ENCODE results near the gene HLA-DMA.

HLA-DMA gene

DNA sequence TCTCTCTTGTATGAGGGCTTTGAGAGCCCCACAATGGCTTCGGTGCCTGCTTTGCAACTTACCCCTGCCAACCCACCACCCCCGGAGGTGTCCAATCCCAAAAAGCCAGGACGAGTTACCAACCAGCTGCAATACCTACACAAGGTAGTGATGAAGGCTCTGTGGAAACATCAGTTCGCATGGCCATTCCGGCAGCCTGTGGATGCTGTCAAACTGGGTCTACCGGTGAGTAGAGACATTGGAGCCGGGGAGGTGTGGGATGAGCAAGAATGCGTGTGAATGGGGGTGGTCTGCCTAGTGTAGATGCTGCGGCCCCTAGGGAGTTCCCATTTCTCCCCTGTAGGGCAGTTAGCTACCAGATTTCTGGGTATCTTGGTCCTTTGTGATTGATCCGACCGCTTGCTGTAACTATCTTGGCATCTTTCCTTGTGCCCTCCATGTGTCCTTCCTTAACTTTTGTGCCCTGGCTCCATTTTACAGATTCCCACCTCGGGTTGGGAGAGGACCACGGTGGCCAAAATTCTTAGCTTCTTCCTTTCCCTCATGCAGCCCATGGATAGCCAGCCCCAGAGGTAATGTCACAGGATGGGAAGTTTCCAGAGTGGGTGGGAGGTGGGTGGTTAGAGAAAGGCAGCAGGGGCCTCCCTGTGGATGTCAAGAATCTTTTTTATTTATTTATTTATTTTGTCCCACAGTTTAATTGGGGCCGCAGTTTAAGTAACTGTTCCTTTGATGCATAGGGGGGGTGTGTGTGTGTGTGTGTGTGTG is 21.8 kb upstream of the HLA-DMA start:
- FAIRE-seq (no peak), DNase-seq (ENCODE audit: low spot score) (no peak)

DNA sequence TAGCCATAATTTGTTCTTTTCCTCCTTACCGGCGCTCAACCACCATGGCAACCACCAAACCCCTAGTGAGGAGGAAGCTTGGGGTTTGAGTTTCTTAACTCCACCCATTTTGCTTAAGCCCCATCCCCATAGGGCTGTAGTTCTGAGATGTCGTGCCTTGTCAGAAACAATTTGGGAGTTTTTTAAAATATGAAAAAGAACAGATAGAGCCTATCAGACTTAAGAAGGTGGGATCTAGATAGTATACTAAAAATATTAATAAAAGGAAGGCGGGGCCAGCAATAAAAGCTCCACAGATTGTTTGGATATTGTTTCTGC is 21.1 kb upstream of the HLA-DMA start:
- no peak for DNase-seq (ENCODE audit: low spot score)
- FAIRE-seq: no peak

DNA sequence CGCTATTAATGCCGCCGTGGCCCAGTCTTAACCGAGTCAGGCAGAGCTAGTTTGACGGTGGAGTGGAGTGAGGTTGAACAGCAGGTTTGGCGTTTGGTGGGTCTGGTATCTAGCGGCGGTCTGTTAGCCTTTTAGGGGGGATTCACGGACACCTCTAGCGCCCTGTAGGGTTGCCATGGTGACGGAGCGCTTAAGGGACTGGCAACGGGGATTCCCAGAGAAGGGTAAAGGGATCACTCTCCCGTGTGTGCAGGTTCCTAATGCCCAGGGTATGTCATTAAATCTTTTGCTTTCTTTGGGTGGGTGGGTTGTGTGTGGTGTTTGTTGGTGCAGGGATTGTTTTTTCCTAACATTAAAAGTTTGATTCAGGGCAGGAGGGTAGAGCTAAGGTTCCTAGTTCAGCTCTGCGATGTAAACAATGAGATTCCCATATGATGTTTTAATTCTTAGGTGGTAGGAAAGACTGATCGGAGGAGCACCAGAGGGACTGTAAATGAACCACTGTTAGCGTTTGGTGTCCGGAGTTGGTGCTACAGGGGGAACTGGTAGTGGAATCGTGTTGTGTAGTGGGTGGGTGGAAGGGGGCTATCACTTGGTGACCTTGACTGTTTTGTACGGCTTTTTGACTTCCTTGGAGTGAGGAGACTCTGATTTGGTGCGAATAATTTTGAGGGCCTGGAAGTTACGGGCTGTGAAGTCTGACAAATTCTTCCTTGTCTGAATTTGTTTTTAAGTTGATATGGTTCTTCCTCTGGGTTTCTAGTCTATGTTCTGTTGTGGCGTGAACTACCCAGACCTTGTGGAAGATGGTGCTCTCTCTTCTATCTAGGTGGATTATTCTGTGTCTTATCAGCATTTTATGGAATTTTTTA is 20.5 kb upstream of the HLA-DMA start:
- FAIRE-seq: no peak

DNA sequence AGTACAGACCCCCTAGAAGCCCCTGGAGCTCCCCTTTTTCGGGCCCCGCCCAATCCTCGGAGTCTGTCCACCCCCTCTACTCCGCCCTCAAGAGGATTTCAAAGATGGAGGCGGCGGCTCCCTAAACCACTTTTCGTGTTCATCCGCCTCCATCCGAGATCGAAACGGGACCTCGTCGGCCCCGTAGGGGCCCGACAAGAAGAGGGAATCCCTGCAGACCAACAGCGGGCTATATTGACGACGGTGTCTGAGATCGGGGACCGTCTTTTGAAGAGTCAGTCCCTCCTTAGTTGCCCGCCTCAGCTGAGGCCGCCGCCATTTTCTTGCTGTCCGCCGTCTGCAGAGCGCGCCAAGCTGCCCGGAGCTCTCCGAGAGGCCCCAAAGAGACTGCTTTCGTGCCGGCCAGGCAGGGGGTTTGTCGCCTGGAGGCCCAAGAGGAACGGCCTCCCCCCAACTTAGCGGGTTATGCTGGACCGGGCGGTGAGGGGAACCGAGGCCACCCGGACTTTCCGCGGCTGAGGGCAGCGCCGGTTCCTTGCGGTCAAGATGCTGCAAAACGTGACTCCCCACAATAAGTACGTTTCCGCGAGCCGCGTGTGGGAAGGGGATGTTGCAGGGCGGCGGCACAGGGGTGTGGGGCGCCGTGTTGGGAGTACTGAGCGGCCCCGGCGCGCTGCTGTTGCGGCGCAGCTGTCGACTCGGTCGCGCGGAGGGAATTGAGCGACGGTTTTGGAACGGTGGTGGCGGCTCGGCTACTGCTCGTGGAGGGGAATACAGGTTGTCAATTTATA is 19.7 kb upstream of the HLA-DMA start:
- DNase-seq (ENCODE audit: low spot score): no peak
- no peak for FAIRE-seq

More for the DNA sequence above, 20.5 kb upstream of the HLA-DMA start:
- DNase-seq (ENCODE audit: low spot score): no peak

DNA sequence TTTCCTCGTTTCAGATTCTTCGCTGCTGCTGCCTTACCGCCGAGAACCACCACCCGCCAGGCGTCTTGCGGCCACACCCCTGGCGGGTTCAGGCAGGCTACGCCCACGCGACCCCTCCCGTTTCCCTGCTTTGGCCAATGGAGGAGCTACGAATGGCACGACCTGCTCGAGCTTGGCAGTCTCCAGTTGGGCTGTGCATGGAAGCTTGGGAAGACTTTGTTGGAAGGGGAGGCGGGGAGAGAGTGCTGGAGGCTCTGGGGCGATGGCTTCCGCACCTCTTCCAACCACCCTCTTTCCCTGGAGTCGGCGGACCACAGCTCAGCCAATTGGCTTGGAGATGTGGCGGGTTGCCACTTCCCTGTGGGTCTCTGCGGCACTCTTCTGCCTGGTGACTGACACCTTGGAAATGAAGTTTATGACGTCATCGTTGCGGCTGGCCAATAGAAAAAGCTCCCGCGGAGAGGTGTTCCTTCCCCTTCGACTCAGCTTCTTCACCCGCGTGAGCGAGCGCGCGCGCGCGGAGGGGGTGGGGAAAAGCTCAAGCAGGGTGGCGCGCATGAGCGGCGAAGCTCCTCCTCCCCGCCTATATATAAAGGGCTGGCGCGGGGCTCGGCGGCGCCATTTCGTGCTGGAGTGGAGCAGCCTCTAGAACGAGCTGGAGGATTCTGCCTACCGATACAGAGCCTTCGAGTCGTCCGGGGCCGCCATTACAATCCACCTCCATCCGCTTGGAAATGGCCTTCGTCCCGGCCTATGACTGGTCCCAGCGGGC is 18.9 kb upstream of the HLA-DMA start:
- DNase-seq (ENCODE audit: low spot score): peak; percentile 99
- peak; percentile 87 for FAIRE-seq

DNA sequence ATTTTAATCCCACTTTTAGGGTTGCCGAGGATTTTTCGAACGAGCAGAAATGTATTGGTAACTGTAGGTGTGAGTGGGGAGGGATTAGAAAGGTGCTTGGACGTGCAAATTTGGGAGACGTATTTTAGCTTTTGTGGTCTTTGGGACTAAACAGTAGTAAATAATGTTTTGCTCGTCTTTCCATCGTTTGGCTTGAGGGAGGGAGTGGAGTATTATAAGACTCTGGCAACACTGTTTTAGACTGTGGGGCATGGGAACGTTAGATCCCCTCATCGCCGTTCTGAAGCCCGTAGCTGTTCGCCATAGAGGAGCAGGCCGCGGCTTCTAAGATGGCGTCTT is 18.3 kb upstream of the HLA-DMA start:
- DNase-seq (ENCODE audit: low spot score) (no peak), FAIRE-seq (no peak)

DNA sequence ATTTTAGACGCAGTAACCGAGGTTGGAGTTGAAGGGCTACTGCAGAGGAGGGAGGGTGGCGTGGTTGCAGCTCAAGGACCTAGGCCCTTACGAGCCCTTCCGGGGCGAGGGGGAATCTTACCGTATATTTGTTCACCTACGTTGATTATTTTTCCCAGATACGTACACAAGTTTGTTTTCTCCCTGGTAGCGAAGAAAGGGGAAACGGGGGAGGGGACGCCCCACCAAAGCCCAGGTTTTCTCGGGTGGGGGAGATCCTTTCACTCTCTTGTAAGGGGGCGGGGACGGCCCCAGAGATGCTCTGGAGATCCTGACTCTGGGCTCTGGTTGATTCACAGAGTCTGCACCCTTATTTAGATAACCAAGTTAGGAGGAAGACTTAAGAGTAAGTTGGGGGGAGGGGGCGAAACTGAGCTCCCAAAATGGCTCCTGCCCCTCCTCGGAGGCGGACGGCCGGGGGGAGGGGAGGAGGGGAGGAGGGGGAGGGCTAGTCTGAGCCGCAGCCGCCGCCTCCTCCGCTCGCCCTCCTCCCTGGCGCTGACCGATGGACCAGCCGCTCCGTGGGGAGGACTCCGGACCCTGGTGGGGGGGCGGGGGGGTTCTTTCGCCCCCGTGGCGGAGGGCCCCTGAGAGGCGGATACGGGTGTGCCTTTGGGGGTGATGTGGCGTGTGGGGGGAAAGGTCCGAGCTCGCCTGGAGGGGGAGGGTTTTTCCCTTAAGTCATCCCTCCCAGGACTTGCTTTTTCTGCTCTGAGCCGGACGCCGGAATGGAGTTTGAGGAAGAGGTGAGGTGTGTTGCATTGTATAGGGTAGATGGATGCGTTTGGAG is 17.7 kb upstream of the HLA-DMA start:
- DNase-seq (ENCODE audit: low spot score) (peak; percentile 76), FAIRE-seq (no peak)

DNA sequence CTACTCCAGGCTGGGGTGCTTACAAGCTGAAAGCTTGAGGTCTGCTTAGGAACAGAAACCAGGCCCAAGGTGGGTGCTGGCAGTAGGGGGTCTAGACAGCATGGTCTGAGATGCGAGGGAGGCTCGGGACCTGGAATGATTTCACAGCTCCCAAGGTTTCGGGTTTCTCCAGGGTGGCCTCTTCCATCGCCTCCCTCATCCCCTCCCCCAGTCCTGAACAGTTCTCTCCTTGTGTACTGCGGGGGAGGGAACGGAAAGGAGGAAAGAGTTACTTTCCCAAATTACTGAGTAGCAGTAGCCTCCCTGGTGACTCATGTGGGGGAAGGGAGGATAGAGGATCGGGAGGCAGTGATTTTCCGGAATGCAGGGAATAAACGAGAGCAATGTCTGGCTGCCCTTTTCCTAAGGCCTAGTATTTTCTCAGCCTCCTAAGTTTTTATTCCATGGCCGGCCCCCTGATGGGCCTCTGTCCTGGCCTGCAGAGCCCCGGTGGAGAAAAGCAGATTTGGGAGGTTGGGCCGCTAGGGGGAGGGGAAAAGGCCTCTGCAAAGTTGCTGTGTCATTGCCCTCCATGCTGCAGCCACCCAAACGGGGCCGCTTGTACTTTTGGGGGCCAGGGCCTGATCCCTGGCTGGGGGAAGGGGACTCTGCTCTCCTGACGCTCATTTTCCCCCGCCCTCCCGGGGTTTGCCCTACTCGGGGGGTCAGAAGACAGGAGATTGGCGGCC is 17.0 kb upstream of the HLA-DMA start:
- peak; percentile 94 for DNase-seq (ENCODE audit: low spot score)
- peak; percentile 69 for FAIRE-seq

DNA sequence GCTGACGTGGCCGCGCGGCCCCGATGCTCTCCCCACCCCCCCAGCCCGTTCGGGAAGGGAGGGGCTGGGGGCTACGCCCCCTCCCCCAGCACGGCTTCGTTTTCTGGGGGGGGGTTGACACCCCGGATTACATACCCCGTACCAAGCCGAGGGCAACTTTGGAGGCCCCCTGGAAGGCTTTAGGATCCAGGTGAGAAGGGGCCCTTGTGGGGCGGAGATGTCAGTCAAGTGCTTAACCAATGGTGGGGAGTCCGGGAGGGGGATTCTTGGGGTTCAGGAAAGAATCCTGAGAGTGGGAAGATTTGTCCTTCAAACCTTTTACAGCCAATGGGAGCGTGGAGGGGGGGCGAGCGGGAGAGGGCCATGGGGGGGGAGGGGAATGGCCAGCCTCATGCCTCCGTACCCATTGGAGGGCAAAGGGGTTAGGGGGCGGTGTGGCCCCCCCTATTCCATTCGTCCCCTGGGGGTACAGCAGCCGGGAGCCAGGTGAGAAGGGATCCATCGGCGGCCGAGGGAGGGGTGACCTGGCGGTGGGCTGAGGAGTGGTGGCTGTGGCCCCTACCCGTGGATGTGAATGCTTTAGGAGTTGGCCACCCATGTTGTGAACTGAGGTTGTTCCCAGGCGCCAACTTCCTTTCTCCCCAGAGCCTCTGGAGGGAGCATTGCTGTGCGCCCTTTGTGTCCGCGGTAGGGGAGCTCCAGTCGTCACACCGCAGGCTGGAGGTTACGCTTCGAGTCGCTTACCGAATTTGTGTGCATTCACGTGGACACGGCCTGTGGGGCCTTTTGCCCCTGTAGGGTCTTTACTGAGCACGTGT is 16.2 kb upstream of the HLA-DMA start:
- DNase-seq (ENCODE audit: low spot score) (peak; percentile 43), FAIRE-seq (no peak)

DNA sequence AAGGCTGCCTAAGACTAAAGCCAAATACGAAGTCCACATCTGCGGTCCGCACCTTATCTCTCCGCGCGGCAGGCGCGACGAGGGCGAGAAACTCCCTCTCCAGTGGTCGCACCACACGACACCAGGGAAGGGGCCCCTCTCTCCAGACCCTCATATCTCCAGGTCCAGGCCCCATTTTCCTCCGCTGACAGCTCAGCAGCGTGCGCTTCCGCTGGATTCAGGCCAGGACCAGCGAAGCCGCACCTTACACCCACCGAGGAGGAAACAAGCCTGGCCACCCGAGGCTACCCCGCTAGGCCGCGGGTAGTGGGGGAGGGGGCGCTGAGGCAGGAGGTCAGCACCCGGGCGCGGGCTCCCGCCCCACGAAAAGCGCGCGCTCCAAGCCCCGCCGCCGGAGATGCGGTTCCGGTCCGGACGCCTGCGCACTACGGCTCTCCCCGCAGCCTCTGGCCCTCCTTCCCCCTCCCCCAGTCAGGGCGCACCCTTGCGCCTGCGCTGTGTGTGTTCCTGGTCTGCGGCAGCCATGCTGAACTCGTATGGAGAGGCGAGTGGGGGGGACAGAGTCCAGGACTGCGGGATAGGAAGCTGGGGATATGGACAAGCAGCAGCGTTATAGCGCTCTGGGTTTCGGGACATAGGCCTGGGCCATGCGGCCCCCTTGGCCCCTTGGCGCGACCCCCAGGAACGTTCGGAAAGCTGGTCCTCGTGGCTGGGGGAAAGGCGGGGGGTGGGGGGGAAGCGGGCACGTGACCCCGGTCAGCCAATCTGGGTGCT is 15.4 kb upstream of the HLA-DMA start, which contains the start of gene BRD2:
BRD2 (plus strand) TSS at position 502 of the 774 bp plus-strand sequence. CDS start 4,305 bp downstream, outside the sequence.
- FAIRE-seq: no peak

DNA sequence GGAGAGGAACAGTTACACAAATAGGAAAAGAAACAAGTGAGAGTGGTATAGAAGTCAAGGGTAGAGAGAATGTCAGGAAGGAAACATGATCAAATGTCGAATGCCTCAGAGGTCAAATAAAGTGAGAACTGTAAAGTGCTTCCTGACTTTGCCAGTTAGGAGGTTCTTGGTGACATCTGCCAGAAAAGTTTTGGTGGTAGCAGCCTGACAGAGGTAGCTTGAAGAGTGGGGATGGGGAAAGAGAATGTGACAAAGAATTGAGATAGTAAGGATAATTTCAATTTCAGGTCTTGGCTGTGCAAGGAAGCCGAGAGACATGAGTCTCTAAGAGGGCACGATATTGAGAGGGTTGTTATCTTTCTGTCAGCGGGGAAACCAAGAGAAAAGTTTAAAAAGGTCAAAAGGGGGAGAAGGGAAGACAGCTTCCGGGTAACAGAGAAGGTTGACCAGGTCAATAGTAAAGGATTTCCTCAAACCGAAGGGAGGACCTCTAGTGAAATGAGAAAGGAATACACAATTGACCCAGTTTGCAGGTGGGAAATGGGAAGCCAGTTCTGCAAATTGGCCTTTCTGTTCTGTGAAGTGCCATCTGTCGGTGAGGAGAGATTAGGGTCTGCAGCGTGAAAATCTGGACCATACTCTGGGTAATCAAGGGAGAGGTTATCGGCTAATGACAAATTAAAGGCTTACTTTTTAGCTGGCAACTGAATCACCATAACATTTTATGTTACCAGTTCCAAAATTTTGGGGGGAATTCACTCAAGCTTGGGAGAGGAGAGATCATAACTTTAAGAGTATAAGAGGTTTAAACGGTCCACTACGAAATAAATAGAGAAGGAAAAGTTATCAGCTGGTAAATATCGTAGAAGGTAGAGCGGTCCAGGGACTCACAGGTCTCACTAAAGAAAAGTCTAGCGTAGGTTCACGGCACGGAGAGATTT is 14.5 kb upstream of the HLA-DMA start:
- peak; percentile 26 for FAIRE-seq
- peak; percentile 34 for DNase-seq (ENCODE audit: low spot score)

More for the DNA sequence above, 15.4 kb upstream of the HLA-DMA start, which contains the start of gene BRD2:
- DNase-seq (ENCODE audit: low spot score): peak; percentile 93

DNA sequence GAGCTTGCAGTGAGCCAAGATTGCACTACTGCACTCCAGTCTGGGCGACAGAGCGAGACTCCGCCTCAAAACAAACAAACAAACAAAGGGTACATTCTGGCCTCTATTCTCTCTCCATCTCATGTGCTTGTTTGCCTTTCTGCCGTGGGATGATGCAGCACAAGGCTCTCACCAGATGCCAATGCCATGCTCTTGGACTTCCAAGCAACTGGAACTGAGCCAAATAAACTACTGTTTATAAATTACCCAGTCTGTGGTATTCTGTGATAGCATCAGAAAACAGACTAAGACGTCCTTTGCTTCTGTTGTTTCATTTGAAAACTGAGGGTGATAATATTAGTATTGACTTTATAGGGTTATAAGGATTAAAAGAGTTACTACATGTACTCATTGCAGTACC is 11.9 kb upstream of the HLA-DMA start:
- DNase-seq (ENCODE audit: low spot score) (no peak), FAIRE-seq (no peak)

DNA sequence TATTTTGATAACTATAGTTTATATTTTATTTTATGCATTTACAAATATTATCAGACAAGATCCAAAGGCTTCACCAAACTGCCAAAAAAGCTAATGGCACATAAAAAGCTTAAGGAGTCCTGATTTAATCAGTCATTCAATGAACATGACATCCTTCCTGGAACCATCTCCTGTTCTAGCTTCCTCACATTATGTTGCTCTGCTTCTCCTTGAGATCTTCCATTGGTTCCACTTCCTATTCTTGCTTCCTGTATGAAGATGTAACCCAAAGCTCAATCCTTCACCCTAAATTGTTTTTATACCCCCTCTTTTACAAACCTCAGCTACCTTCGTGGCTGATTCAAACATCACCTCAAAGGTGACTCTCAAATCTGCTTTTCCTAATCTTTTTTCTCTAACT is 11.0 kb upstream of the HLA-DMA start:
- FAIRE-seq (no peak), DNase-seq (ENCODE audit: low spot score) (no peak)

DNA sequence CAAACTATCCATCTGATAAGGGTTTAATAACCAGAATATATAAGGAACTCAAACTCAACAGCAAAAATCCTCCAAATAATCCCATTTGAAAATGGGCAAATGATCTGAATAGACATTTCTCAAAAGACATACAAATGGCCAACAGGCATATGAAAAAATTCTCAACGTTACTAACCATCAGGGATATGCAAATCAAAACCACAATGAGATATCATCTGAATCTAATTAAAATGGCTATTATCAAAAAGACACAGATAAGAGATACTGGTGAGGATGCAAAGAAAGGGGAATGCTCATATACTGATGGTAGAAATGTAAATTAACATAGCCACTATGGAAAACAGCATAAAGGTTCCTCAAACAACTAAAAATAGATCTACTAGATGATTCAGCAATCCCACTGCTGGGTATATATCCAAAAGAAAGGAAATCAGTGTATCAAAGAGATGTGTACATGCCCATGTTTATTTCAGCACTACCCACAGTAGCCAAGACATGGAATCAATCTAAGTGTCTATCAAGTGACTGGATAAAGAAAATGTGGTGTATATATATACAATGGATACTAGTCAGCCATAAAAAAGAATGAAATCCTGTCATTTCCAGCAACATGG is 9.4 kb upstream of the HLA-DMA start:
- FAIRE-seq: no peak
- DNase-seq (ENCODE audit: low spot score): no peak

DNA sequence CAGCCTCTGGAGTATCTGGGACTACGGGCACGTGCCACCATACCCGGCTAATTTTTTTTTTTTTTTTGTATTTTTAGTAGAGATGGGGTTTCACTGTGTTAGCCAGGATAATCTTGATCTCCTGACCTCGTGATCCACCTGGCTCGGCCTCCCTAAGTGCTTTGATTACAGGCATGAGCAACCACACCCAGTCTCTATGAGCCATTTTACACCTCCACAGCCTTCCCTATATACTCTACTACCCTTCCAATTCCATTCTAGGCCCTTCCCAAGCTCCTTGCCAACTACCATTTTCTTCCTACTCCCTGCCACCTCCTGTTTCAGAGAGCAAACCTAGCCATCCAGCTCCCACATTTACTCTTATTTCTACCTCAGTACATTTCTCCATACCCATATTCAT is 7.7 kb upstream of the HLA-DMA start:
- FAIRE-seq (no peak), DNase-seq (ENCODE audit: low spot score) (no peak)

DNA sequence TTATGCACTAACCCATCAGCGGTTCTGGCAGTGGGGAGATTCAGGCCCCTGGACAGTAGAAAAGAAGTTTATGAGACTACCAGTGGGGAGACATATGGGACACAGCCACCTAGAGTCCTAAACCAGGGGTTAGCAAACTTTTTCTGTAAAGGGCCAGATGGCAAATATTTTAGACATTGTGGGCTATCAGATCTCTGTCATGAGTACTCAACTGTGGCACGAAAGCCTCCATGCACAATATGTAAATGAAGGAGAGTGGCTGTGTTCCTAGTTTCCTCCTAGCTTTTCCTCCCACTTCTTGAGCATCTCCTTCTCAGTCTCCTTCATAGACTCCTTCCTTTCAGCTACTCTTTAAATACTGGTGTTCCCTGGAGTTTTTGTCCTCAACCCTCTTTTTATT is 3.3 kb upstream of the HLA-DMA start:
- FAIRE-seq: no peak
- no peak for DNase-seq (ENCODE audit: low spot score)

Data from RCC 7860 (cell line).